Panc1 (cell line): ENCODE results near the gene MYRIP.

ENCODE experiments used
- CTCF ChIP-seq: fragments of 450-650 bp; IDR thresholded peaks from 2 replicates; pipeline ENCODE4 v1.5.1; 2017; ENCODE audit warnings: mild to moderate bottlenecking
- POLR2AphosphoS5 ChIP-seq: IDR thresholded peaks from 2 replicates; pipeline ENCODE4 v1.6.1; 2012; ENCODE audit warnings: mild to moderate bottlenecking, low read depth, low read length, moderate library complexity
- TCF7L2 ChIP-seq: IDR thresholded peaks from 2 replicates; pipeline ENCODE4 v1.6.1; 2011; ENCODE audit warnings: mild to moderate bottlenecking, low read depth, low read length, inconsistent platforms
- TF ChIP-seq, protein P1 (sequence below), 2 experiments: IDR thresholded peaks; 2 replicates each; pipeline ENCODE4 v1.6.1; 2011 to 2012; ENCODE audit warnings: low read depth in 2 of 2, control low read depth in 1 of 2, low read length in 1 of 2, mild to moderate bottlenecking in 1 of 2, moderate library complexity in 1 of 2; ENCODE audit not compliant: insufficient read depth in 1 of 2

DNA sequence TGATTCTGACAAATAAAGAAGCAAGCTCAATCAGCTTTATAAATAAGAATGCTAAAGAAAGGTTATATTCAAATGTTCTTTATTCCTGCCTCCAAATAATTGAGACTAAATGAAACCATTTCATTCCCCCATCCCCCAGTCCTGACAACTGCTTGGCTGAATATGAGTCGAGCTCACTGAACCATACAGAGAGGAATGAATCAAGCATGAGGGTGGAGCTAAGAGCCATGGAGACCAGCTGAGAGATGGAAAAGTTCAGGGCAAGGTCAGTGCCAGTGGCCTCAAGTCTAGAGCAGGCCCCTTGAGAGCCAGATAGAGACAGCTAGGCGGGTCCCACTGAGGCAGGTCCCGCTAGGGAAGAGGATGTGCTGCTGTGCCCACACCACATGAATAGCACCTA, 311.4 kb downstream of the MYRIP start:
- no peak for TF ChIP-seq CTCF
- no peak for TF ChIP-seq POLR2AphosphoS5
- TF ChIP-seq, protein P1, sequence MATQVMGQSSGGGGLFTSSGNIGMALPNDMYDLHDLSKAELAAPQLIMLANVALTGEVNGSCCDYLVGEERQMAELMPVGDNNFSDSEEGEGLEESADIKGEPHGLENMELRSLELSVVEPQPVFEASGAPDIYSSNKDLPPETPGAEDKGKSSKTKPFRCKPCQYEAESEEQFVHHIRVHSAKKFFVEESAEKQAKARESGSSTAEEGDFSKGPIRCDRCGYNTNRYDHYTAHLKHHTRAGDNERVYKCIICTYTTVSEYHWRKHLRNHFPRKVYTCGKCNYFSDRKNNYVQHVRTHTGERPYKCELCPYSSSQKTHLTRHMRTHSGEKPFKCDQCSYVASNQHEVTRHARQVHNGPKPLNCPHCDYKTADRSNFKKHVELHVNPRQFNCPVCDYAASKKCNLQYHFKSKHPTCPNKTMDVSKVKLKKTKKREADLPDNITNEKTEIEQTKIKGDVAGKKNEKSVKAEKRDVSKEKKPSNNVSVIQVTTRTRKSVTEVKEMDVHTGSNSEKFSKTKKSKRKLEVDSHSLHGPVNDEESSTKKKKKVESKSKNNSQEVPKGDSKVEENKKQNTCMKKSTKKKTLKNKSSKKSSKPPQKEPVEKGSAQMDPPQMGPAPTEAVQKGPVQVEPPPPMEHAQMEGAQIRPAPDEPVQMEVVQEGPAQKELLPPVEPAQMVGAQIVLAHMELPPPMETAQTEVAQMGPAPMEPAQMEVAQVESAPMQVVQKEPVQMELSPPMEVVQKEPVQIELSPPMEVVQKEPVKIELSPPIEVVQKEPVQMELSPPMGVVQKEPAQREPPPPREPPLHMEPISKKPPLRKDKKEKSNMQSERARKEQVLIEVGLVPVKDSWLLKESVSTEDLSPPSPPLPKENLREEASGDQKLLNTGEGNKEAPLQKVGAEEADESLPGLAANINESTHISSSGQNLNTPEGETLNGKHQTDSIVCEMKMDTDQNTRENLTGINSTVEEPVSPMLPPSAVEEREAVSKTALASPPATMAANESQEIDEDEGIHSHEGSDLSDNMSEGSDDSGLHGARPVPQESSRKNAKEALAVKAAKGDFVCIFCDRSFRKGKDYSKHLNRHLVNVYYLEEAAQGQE (IDR thresholded peaks at IDR 0.05; ENCODE audit: insufficient read depth in 1 of 2, low read depth in 2 of 2, low read length in 1 of 2) = no peak
- TF ChIP-seq TCF7L2 = no peak
